A549 (cell line): Measurements from ENCODE around the gene BICC1.

Experiments
- CTCF ChIP-seq: fragments of >200 bp; sonication (Bioruptor Twin); formaldehyde crosslinking; IDR thresholded peaks from 3 replicates; pipeline ENCODE4 v1.5.1; 2016
- JUN ChIP-seq, 2 experiments: fragments of >200 bp; sonication (Bioruptor Twin); formaldehyde crosslinking; IDR thresholded peaks; 2 replicates in 1 of 2; 3 replicates in 1 of 2; pipeline ENCODE4 v1.6.1; 2016 to 2017
- KDM5A ChIP-seq: fragments of 200-600 bp; sonication (generic); IDR thresholded peaks from 2 replicates; pipeline ENCODE4 v1.6.1; 2016; ENCODE audit warnings: antibody characterized with exemption, mild to moderate bottlenecking

GRCh38 chr10:58473976-58474375, 38.7 kb upstream of the BICC1 start:
- TF ChIP-seq CTCF (no peak), KDM5A (no peak), JUN (IDR thresholded peaks at IDR 0.05) (no peak)
